GM23248 (cell line): ENCODE measurements around the gene GJC3. TPM values are rescaled to one million over a fixed set of nuclear protein-coding genes. Genes with fewer than 3 reads are reported as not detected.
"Not testable (repeated sequence)": the region's sequence is repeated elsewhere in the genome, so short reads cannot be mapped to it uniquely, and the experiment has no call there.

ENCODE experiments used
- DNase-seq: peaks from one replicate; pipeline ENCODE4 v3.0.0-alpha.2; 2015
- H2AFZ ChIP-seq: fragments of 200-600 bp; sonication (generic); 2 replicates; pipeline ENCODE4 v1.6.1; 2016; ENCODE audit warnings: antibody characterized with exemption
- H3F3A ChIP-seq: fragments of 200-600 bp; sonication (generic); 2 replicates; pipeline ENCODE4 v1.6.1; 2016; ENCODE audit warnings: mild to moderate bottlenecking, antibody characterized with exemption, mixed run types; ENCODE audit not compliant: insufficient read depth
- H3K27ac ChIP-seq: fragments of 200-600 bp; sonication (generic); 2 replicates; pipeline ENCODE4 v1.5.1; 2016; ENCODE audit warnings: mild to moderate bottlenecking
- H3K27me3 ChIP-seq: fragments of 200-600 bp; sonication (generic); replicated peaks from 2 replicates; pipeline ENCODE4 v1.6.1; 2016; ENCODE audit warnings: mild to moderate bottlenecking; ENCODE audit not compliant: insufficient read depth
- H3K36me3 ChIP-seq: fragments of 200-600 bp; sonication (generic); 2 replicates; pipeline ENCODE4 v1.6.1; 2016; ENCODE audit warnings: low read depth, mild to moderate bottlenecking
- H3K4me1 ChIP-seq: fragments of 200-600 bp; sonication (generic); 2 replicates; pipeline ENCODE4 v1.6.1; 2016; ENCODE audit warnings: mild to moderate bottlenecking; ENCODE audit not compliant: insufficient read depth
- H3K4me2 ChIP-seq: fragments of 200-600 bp; sonication (generic); one replicate; pipeline ENCODE4 v1.6.1; 2016; ENCODE audit warnings: mild to moderate bottlenecking; ENCODE audit not compliant: unreplicated experiment
- H3K4me3 ChIP-seq: fragments of 200-600 bp; sonication (generic); 2 replicates; pipeline ENCODE4 v1.5.1; 2016; ENCODE audit warnings: mild to moderate bottlenecking
- H3K79me2 ChIP-seq: fragments of 200-600 bp; sonication (generic); 2 replicates; pipeline ENCODE4 v1.6.1; 2016; ENCODE audit warnings: mild to moderate bottlenecking; ENCODE audit not compliant: insufficient read depth
- H3K9ac ChIP-seq: fragments of 200-600 bp; sonication (generic); 2 replicates; pipeline ENCODE4 v1.6.1; 2016; ENCODE audit warnings: mild to moderate bottlenecking
- H3K9me2 ChIP-seq: fragments of 200-600 bp; sonication (generic); 2 replicates; pipeline ENCODE4 v1.6.1; 2016; ENCODE audit warnings: mixed run types, mild to moderate bottlenecking, moderate library complexity; ENCODE audit not compliant: insufficient read depth
- H3K9me3 ChIP-seq: fragments of 200-600 bp; sonication (generic); one replicate; pipeline ENCODE4 v1.6.1; 2017; ENCODE audit warnings: low read depth
- H4K20me1 ChIP-seq: fragments of 200-600 bp; sonication (generic); 2 replicates; pipeline ENCODE4 v1.6.0; 2016; ENCODE audit not compliant: insufficient read depth
- EZH2 ChIP-seq: fragments of 200-600 bp; sonication (generic); IDR thresholded peaks from 2 replicates; pipeline ENCODE4 v1.6.1; 2018; ENCODE audit warnings: antibody characterized with exemption, mild to moderate bottlenecking; ENCODE audit not compliant: insufficient read depth, poor library complexity, severe bottlenecking
- EZH2phosphoT487 ChIP-seq: fragments of 200-600 bp; sonication (generic); IDR thresholded peaks from 2 replicates; pipeline ENCODE4 v1.6.1; 2018; ENCODE audit warnings: antibody characterized with exemption, moderate library complexity, mild to moderate bottlenecking, low read depth; ENCODE audit not compliant: insufficient read depth
- WGBS, 2 experiments: methylation state at CpG; one replicate each; pipeline ENCODE4 v1.1.6; 2015 to 2017; ENCODE audit warnings: low lambda C conversion rate in 2 of 2, low coverage in 1 of 2; ENCODE audit errors: missing lambda C conversion rate in 2 of 2; 5-methylcytosine and 5-hydroxymethylcytosine counted together
- in situ Hi-C: fragments of 300-500 bp; cut with MboI; formaldehyde crosslinking; loops from 2 replicates; pipeline ENCODE4 v1.15.0; 2020
- polyA plus RNA-seq: library from polyadenylated mRNA; unstranded; fragments of >200 nt; fragmentation: Nextera tagmentation; extraction: Ambion mirVana; gene quantifications from 2 replicates; pipeline ENCODE4 v1.2.1, GENCODE V29; 2016
- total RNA-seq: library from RNA; depleted of rRNA; stranded (reverse); fragments of >200 nt; shearing (Covaris generic); gene quantifications from 2 replicates; pipeline ENCODE4 v1.2.3, GENCODE V29; 2014

GJC3 gene
- total and polyA plus RNA-seq, 2 experiments from 2014 or later, result not detected

GRCh38 chr7:99898023-99898357 lies 31.4 kb downstream of the GJC3 start:
- Histone ChIP-seq H3K4me2 (no peak overlapping the region), H3K9me2 (no peaks in the 10 kb centered on the region), H3K4me1 (no peaks in the 10 kb centered on the region), H3F3A (0 out of 2 replicates have a peak, but pooled peaks cover 5% of the 10 kb centered on the region), H4K20me1 (no peaks in the 10 kb centered on the region), H2AFZ (no peak overlapping the region), H3K27ac (no peak overlapping the region), H3K9ac (no peak overlapping the region), H3K79me2 (no peaks in the 10 kb centered on the region), H3K36me3 (peaks cover 32% of the 10 kb centered on the region), H3K4me3 (no peak overlapping the region), H3K27me3 (no peaks in the 10 kb centered on the region), H3K9me3 (no peaks in the 10 kb centered on the region)
- in situ Hi-C loops, result no loop called here
- TF ChIP-seq EZH2 (no peak), EZH2phosphoT487 (no peak)
- WGBS, 2 experiments, result 96% methylated on average over 2 of the region's 2 CpGs
- DNase-seq, result no peak

- Histone ChIP-seq H4K20me1 (no peaks in the 10 kb centered on the region), H3K9ac (no peak overlapping the region), H3K27ac (no peak overlapping the region), H3K9me2 (no peaks in the 10 kb centered on the region), H3K27me3 (no peaks in the 10 kb centered on the region), H3K4me3 (no peak overlapping the region), H3K36me3 (peaks cover 27% of the 10 kb centered on the region), H3F3A (0 out of 2 replicates have a peak, but pooled peaks cover 5% of the 10 kb centered on the region), H2AFZ (no peak overlapping the region), H3K79me2 (no peaks in the 10 kb centered on the region), H3K4me1 (no peaks in the 10 kb centered on the region), H3K9me3 (no peaks in the 10 kb centered on the region), H3K4me2 (no peak overlapping the region)
- in situ Hi-C loops, result no loop called here
- DNase-seq, result no peak
- no peak for TF ChIP-seq EZH2
- no peak for TF ChIP-seq EZH2phosphoT487
- 91 to 93% methylated on average over 6 of the region's 6 CpGs for WGBS, 2 experiments
Observed at GRCh38 chr7:99897322-99898022, 31.9 kb downstream of the GJC3 start.

DNA sequence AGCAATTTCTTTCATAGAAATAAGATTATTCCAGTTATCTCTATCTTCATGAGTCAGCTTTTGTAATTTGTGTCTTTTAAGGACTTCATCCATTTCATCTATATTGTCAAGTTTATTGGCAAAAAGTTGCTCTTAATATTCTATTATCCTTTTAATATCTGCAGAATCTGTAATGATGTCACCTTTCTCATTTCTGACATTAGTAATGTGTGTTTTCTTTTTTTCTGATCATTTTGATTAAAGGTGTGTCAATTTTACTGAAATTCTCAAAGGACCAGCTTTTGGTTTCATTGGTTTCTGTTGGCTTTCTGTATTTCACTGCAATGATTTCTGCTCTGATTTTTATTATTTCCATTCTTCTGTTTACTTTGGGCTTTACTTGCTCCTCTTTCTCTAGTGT lies 34.7 kb downstream of the GJC3 start:
- no peaks in the 10 kb centered on the region for H3K4me1 ChIP-seq
- H3K9ac ChIP-seq, result no peak overlapping the region
- no peaks in the 10 kb centered on the region for H3K9me3 ChIP-seq
- TF ChIP-seq EZH2phosphoT487 (no peak), EZH2 (no peak)
- no peak for DNase-seq
- H4K20me1 ChIP-seq, result no peaks in the 10 kb centered on the region
- no peaks in the 10 kb centered on the region for H3K79me2 ChIP-seq
- no peak overlapping the region for H3K27ac ChIP-seq
- no peaks in the 10 kb centered on the region for H3K9me2 ChIP-seq
- 0 out of 2 replicates have a peak, but pooled peaks cover 5% of the 10 kb centered on the region for H3F3A ChIP-seq
- no peak overlapping the region for H3K4me2 ChIP-seq
- in situ Hi-C loops, result no loop called here
- H3K4me3 ChIP-seq, result no peak overlapping the region
- no peak overlapping the region for H2AFZ ChIP-seq
- no peaks in the 10 kb centered on the region; the same call in 1 of the 2 replicates for H3K36me3 ChIP-seq
- no peaks in the 10 kb centered on the region for H3K27me3 ChIP-seq

DNA sequence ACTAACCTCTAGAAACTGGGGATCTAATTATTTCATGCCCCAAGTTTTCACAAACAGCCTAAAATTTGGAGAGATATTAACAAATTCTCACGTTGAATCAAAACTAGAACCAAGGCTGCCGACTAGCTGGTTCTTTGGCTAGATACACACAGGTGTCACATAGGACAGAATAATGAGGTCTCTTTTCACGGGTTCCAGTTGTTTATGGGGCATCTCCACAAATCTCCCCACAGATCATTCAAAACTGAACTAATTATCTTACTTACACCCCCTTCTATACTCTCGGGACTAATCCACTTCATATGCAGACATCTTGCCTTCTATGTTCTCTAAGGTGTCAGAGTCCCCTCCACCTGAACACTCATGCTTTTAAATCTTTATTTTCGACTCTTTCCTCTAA lies 36.1 kb downstream of the GJC3 start:
- no peaks in the 10 kb centered on the region for H3K9me3 ChIP-seq
- no peak for TF ChIP-seq EZH2phosphoT487
- no peak for TF ChIP-seq EZH2
- in situ Hi-C loops, result no loop called here
- H3K27ac ChIP-seq, result no peak overlapping the region
- DNase-seq, result no peak
- H3K9me2 ChIP-seq, result no peaks in the 10 kb centered on the region
- H2AFZ ChIP-seq, result no peak overlapping the region
- H3F3A ChIP-seq, result 0 out of 2 replicates have a peak, but pooled peaks cover 5% of the 10 kb centered on the region
- no peak overlapping the region for H3K4me3 ChIP-seq
- no peaks in the 10 kb centered on the region for H4K20me1 ChIP-seq
- no peaks in the 10 kb centered on the region for H3K4me1 ChIP-seq
- no peak overlapping the region for H3K4me2 ChIP-seq
- H3K27me3 ChIP-seq, result no peaks in the 10 kb centered on the region
- WGBS, 2 experiments, result 80 to 87% methylated on average over 5 of the region's 5 CpGs
- no peaks in the 10 kb centered on the region for H3K79me2 ChIP-seq
- H3K36me3 ChIP-seq, result no peaks in the 10 kb centered on the region
- no peak overlapping the region for H3K9ac ChIP-seq

DNA sequence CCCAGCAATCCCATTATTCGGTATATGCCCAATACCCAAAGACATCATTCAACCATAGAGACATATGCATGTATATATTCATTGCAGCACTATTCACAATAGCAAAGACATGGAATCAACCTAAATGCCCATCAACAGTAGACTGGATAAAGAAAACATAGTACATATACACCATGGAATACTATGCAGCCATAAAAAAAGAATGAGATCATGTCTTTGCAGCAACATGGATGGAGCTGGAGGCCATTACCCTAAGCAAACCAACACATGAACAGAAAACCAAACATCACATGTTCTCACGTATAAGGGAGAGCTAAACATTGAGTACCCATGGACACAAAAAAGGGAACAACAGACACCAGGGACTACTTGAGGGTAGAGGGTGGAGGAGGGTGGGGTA lies 39.1 kb downstream of the GJC3 start:
- H4K20me1 ChIP-seq, H3K36me3 ChIP-seq, H3F3A ChIP-seq, H3K4me1 ChIP-seq, H3K79me2 ChIP-seq, H2AFZ ChIP-seq, H3K27ac ChIP-seq, in situ Hi-C loops, H3K9me3 ChIP-seq, H3K9ac ChIP-seq, H3K9me2 ChIP-seq, H3K4me2 ChIP-seq, H3K4me3 ChIP-seq, H3K27me3 ChIP-seq, DNase-seq: not testable (repeated sequence)
- 66 to 86% methylated on average over 2 of the region's 2 CpGs for WGBS, 2 experiments

DNA sequence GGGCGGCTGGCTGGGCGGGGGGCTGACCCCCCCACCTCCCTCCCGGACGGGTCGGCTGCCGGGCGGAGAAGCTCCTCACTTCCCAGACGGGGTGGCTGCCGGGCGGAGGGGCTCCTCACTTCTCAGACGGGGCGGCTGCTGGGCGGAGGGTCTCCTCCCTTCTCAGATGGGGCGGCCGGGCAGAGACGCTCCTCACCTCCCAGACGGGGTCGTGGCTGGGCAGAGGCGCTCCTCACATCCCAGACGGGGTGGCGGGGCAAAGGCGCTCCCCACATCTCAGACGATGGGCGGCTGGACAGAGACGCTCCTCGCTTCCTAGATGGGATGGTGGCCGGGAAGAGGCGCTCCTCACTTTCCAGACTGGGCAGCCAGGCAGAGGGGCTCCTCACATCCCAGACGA lies 41.1 kb downstream of the GJC3 start:
- WGBS, 2 experiments, result 73 to 87% methylated on average over 2 to 25 of the region's 29 CpGs
- in situ Hi-C loops, H3K27ac ChIP-seq, H4K20me1 ChIP-seq, H3K4me3 ChIP-seq, H3K9me2 ChIP-seq, H3K9me3 ChIP-seq, H3K79me2 ChIP-seq, H2AFZ ChIP-seq, DNase-seq, H3K4me1 ChIP-seq, H3K4me2 ChIP-seq, H3K9ac ChIP-seq, H3F3A ChIP-seq, H3K36me3 ChIP-seq, H3K27me3 ChIP-seq: not testable (repeated sequence)
